Thyroid gland (tissue), 4 donors: ENCODE measurements around the gene PFKFB2. TPM values are rescaled to one million over a fixed set of nuclear protein-coding genes. Genes with fewer than 3 reads are reported as not detected.

Source experiments
- DNase-seq, 2 donors: peaks; one replicate each; pipeline ENCODE4 v3.0.0-alpha.2; 2019
- H3K27ac ChIP-seq, 3 donors: fragments of 200-600 bp; sonication (generic); 1 replicate in 2 of 3; 2 replicates in 1 of 3; pipeline ENCODE4 v1.5.1; 2016 to 2019; ENCODE audit warnings: mild to moderate bottlenecking in 1 of 3, moderate library complexity in 1 of 3
- H3K27me3 ChIP-seq: fragments of 200-600 bp; sonication (generic); one replicate; pipeline ENCODE4 v1.5.1; 2019
- H3K36me3 ChIP-seq, 2 donors: fragments of 200-600 bp; sonication (generic); one replicate each; pipeline ENCODE4 v1.5.1; 2016 to 2019
- H3K4me1 ChIP-seq, 2 donors: fragments of 200-600 bp; sonication (generic); one replicate each; pipeline ENCODE4 v1.5.1; 2017 to 2019
- H3K4me3 ChIP-seq, 3 donors: fragments of 200-600 bp; sonication (generic); replicated peaks in 1 of 3; 1 replicate in 2 of 3; 2 replicates in 1 of 3; pipeline ENCODE4 v1.5.1; 2016; ENCODE audit warnings: mild to moderate bottlenecking in 1 of 3
- H3K9me3 ChIP-seq: fragments of 200-600 bp; sonication (generic); one replicate; pipeline ENCODE4 v1.5.1; 2017
- CTCF ChIP-seq, 6 experiments: fragments of 200-600 bp in 3 of 6; fragments of 450-650 bp in 3 of 6; sonication (generic) in 3 of 6; IDR thresholded peaks; one replicate each; pipeline ENCODE4 v1.5.1; 2016 to 2019; ENCODE audit warnings: antibody characterized with exemption in 6 of 6, mild to moderate bottlenecking in 2 of 6, inconsistent platforms in 1 of 6, moderate library complexity in 1 of 6
- POLR2A ChIP-seq, 2 donors: fragments of 450-650 bp; IDR thresholded peaks; one replicate each; pipeline ENCODE4 v1.6.1; 2017; ENCODE audit warnings: antibody characterized with exemption in 2 of 2, mild to moderate bottlenecking in 2 of 2, moderate library complexity in 1 of 2
- WGBS, 2 donors: methylation state at CpG; one replicate each; pipeline ENCODE4 v1.1.5; 2017; 5-methylcytosine and 5-hydroxymethylcytosine counted together
- intact Hi-C: fragments of 100-400 bp; cut with DNase I; formaldehyde crosslinking; loops from one replicate; pipeline ENCODE4 v1.15.1; 2023
- total RNA-seq, 4 donors: library from RNA; depleted of rRNA; stranded (reverse); fragments of >200 nt; gene quantifications; one replicate each; pipeline ENCODE4 v1.2.3, GENCODE V29; 2016

The PFKFB2 gene
- total RNA-seq, 4 donors from 2014 or later, result 87.7 to 191 (median 110) TPM

- Histone ChIP-seq H3K9me3 (no peaks in the 10 kb centered on the region), H3K4me1 (no peaks in the 10 kb centered on the region), H3K4me3 (no peak overlapping the region), H3K27ac (no peak overlapping the region), H3K36me3 (no peaks in the 10 kb centered on the region), H3K27me3 (no peaks in the 10 kb centered on the region)
- TF ChIP-seq CTCF (IDR thresholded peaks at IDR 0.05) (no peak), POLR2A (IDR thresholded peaks at IDR 0.05) (no peak)
- intact Hi-C loops, result no loop called here
- WGBS, 2 donors, result 74 to 78% methylated on average over 5 of the region's 5 CpGs
- no peak for DNase-seq
These were observed 49.1 kb downstream of the PFKFB2 start for GRCh38 chr1:207102146-207102545.

- no peaks in the 10 kb centered on the region for H3K4me1 ChIP-seq
- TF ChIP-seq CTCF (IDR thresholded peaks at IDR 0.05) (no peak), POLR2A (IDR thresholded peaks at IDR 0.05) (no peak)
- intact Hi-C loops, result no loop called here
- no peak overlapping the region for H3K4me3 ChIP-seq
- H3K27ac ChIP-seq, result no peak overlapping the region
- no peak for DNase-seq
- H3K27me3 ChIP-seq, result no peaks in the 10 kb centered on the region
- WGBS, 2 donors, result 85 to 89% methylated on average over 1 of the region's 1 CpG
- H3K9me3 ChIP-seq, result no peaks in the 10 kb centered on the region
- no peaks in the 10 kb centered on the region for H3K36me3 ChIP-seq
These were observed 49.6 kb downstream of the PFKFB2 start for GRCh38 chr1:207102659-207103058.

- 81 to 87% methylated on average over 7 of the region's 7 CpGs for WGBS, 2 donors
- DNase-seq, result no peak
- no peak within 1 kb of the TSS for H3K4me3 ChIP-seq
These were observed 50.9 kb downstream of the PFKFB2 start, which contains the start of gene C4BPA for GRCh38 chr1:207103892-207104373. TSS of gene C4BPA (plus strand) at chr1:207104233. CDS start at chr1:207113026, 8,793 bp downstream.

GRCh38 chr1:207109004-207109403 lies 55.9 kb downstream of the PFKFB2 start:
- 94 to 98% methylated on average over 3 of the region's 3 CpGs for WGBS, 2 donors
- no peak overlapping the region for H3K4me3 ChIP-seq
- no peaks in the 10 kb centered on the region for H3K4me1 ChIP-seq
- no peak overlapping the region for H3K27ac ChIP-seq
- no peak for TF ChIP-seq POLR2A (IDR thresholded peaks at IDR 0.05)
- no peak for TF ChIP-seq CTCF (IDR thresholded peaks at IDR 0.05)
- H3K27me3 ChIP-seq, result no peaks in the 10 kb centered on the region
- no peaks in the 10 kb centered on the region for H3K9me3 ChIP-seq
- no peaks in the 10 kb centered on the region for H3K36me3 ChIP-seq
- intact Hi-C loops, result no loop called here
- DNase-seq, result no peak

More at GRCh38 chr1:207103892-207104373, 50.9 kb downstream of the PFKFB2 start, which contains the start of gene C4BPA:
- Histone ChIP-seq H3K4me1 (no peaks in the 10 kb centered on the region), H3K27ac (no peak within 1 kb of the TSS), H3K27me3 (no peaks in the 10 kb centered on the region), H3K9me3 (no peaks in the 10 kb centered on the region), H3K36me3 (no peaks in the 10 kb centered on the region)
- no peak for TF ChIP-seq POLR2A (IDR thresholded peaks at IDR 0.05)
- no peak for TF ChIP-seq CTCF (IDR thresholded peaks at IDR 0.05)
- intact Hi-C loops, result no loop called here

GRCh38 chr1:207112616-207113296 lies 59.7 kb downstream of the PFKFB2 start:
- intact Hi-C loops, result no loop called here
- DNase-seq, result no peak
- Histone ChIP-seq H3K4me1 (no peaks in the 10 kb centered on the region), H3K4me3 (no peak overlapping the region), H3K9me3 (no peaks in the 10 kb centered on the region), H3K36me3 (no peaks in the 10 kb centered on the region), H3K27me3 (no peaks in the 10 kb centered on the region), H3K27ac (no peak overlapping the region)
- TF ChIP-seq POLR2A (IDR thresholded peaks at IDR 0.05) (no peak), CTCF (IDR thresholded peaks at IDR 0.05) (no peak)
- 78 to 83% methylated on average over 2 of the region's 2 CpGs for WGBS, 2 donors
